ENCODE results near the gene CLMP. TPM values are rescaled to one million over a fixed set of nuclear protein-coding genes. Genes with fewer than 3 reads are reported as not detected.
A peak's percentile ranks its signal among the peaks of the same experiment; 100 is the strongest.

Gene CLMP
- polyA plus RNA-seq, 3 donors: 0.33 TPM; not detected in 2

GRCh38 chr11:123129920-123130319 is 65.1 kb downstream of the CLMP start:
- Histone ChIP-seq H4K20me1 (ENCODE audit: insufficient read depth, low read length) (no peaks in the 10 kb centered on the region), H3K36me3 (replicated peaks in 1 of 2; ENCODE audit: control insufficient read depth in 1 of 2, insufficient read depth in 2 of 2, low read length in 2 of 2) (no peaks in the 10 kb centered on the region), H3K9me3 (replicated peaks in 1 of 2; ENCODE audit: control insufficient read depth in 1 of 2, insufficient read depth in 1 of 2, low read length in 2 of 2) (no peaks in the 10 kb centered on the region), H3K4me2 (replicated peaks; ENCODE audit: extremely low read depth, low read length, poor library complexity, severe bottlenecking) (no peak overlapping the region), H3K27me3 (ENCODE audit: control insufficient read depth in 2 of 2, insufficient read depth in 2 of 2, low read length in 2 of 2) (no peaks in the 10 kb centered on the region), H3K27ac (ENCODE audit: low read depth in 1 of 2, low read length in 2 of 2) (no peak overlapping the region), H3K79me2 (ENCODE audit: insufficient read depth, low read length) (no peaks in the 10 kb centered on the region), H3K9ac (ENCODE audit: insufficient read depth, low read length, poor library complexity, severe bottlenecking) (no peak overlapping the region), H3K4me3 (replicated peaks in 1 of 3; ENCODE audit: low read depth in 2 of 3, low read length in 3 of 3) (no peak overlapping the region), H2AFZ (ENCODE audit: insufficient read depth, low read depth, low read length, poor library complexity, severe bottlenecking) (peak overlapping the region; percentile 23), H3K4me1 (ENCODE audit: control insufficient read depth in 1 of 2, insufficient read depth in 2 of 2, low read length in 2 of 2) (no peaks in the 10 kb centered on the region)
- 78% methylated on average over 2 of the region's 3 CpGs for WGBS (ENCODE audit: insufficient coverage)
- TF ChIP-seq, protein P1, sequence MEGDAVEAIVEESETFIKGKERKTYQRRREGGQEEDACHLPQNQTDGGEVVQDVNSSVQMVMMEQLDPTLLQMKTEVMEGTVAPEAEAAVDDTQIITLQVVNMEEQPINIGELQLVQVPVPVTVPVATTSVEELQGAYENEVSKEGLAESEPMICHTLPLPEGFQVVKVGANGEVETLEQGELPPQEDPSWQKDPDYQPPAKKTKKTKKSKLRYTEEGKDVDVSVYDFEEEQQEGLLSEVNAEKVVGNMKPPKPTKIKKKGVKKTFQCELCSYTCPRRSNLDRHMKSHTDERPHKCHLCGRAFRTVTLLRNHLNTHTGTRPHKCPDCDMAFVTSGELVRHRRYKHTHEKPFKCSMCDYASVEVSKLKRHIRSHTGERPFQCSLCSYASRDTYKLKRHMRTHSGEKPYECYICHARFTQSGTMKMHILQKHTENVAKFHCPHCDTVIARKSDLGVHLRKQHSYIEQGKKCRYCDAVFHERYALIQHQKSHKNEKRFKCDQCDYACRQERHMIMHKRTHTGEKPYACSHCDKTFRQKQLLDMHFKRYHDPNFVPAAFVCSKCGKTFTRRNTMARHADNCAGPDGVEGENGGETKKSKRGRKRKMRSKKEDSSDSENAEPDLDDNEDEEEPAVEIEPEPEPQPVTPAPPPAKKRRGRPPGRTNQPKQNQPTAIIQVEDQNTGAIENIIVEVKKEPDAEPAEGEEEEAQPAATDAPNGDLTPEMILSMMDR (IDR thresholded peaks at IDR 0.05): no peak
- Mint-ChIP-seq H3K4me3 (no peak overlapping the region), H3K27ac (no peak overlapping the region), H3K36me3 (no peaks in the 10 kb centered on the region), H3K4me1 (peaks cover 2% of the 10 kb centered on the region), H3K9me3 (no peaks in the 10 kb centered on the region), H3K27me3 (ENCODE audit: low read depth in 3 of 3) (peaks cover 0 to 4% (median 2%) of the 10 kb centered on the region in 3 donors)
- intact Hi-C loops (cut with micrococcal nuclease): no loop called here
- DNase-seq: no peak

GRCh38 chr11:123125169-123125568 is 69.9 kb downstream of the CLMP start:
- 100% methylated on average over 1 of the region's 3 CpGs for WGBS (ENCODE audit: insufficient coverage)
- Histone ChIP-seq H4K20me1 (ENCODE audit: insufficient read depth, low read length) (no peaks in the 10 kb centered on the region), H3K9ac (ENCODE audit: insufficient read depth, low read length, poor library complexity, severe bottlenecking) (no peak overlapping the region), H3K4me1 (ENCODE audit: control insufficient read depth in 1 of 2, insufficient read depth in 2 of 2, low read length in 2 of 2) (no peaks in the 10 kb centered on the region), H2AFZ (ENCODE audit: insufficient read depth, low read depth, low read length, poor library complexity, severe bottlenecking) (no peak overlapping the region), H3K9me3 (replicated peaks in 1 of 2; ENCODE audit: control insufficient read depth in 1 of 2, insufficient read depth in 1 of 2, low read length in 2 of 2) (no peaks in the 10 kb centered on the region), H3K27me3 (ENCODE audit: control insufficient read depth in 2 of 2, insufficient read depth in 2 of 2, low read length in 2 of 2) (no peaks in the 10 kb centered on the region), H3K4me2 (replicated peaks; ENCODE audit: extremely low read depth, low read length, poor library complexity, severe bottlenecking) (no peak overlapping the region), H3K4me3 (replicated peaks in 1 of 3; ENCODE audit: low read depth in 2 of 3, low read length in 3 of 3) (no peak overlapping the region), H3K79me2 (ENCODE audit: insufficient read depth, low read length) (no peaks in the 10 kb centered on the region), H3K27ac (ENCODE audit: low read depth in 1 of 2, low read length in 2 of 2) (no peak overlapping the region), H3K36me3 (replicated peaks in 1 of 2; ENCODE audit: control insufficient read depth in 1 of 2, insufficient read depth in 2 of 2, low read length in 2 of 2) (no peaks in the 10 kb centered on the region)
- H3K4me3 Mint-ChIP-seq: no peak overlapping the region
- no peak for DNase-seq
- no peak overlapping the region for H3K27ac Mint-ChIP-seq
- intact Hi-C loops (cut with micrococcal nuclease): no loop called here
- TF ChIP-seq, protein P1 (IDR thresholded peaks at IDR 0.05): no peak
- no peaks in the 10 kb centered on the region for H3K36me3 Mint-ChIP-seq
- H3K27me3 Mint-ChIP-seq (ENCODE audit: low read depth in 3 of 3): peaks cover 0 to 5% (median 4%) of the 10 kb centered on the region in 3 donors
- no peaks in the 10 kb centered on the region for H3K9me3 Mint-ChIP-seq
- peaks cover 7% of the 10 kb centered on the region for H3K4me1 Mint-ChIP-seq
